Panc1 (cell line): ENCODE data around the gene KCTD14.

ENCODE experiments used
- CTCF ChIP-seq: fragments of 450-650 bp; IDR thresholded peaks from 2 replicates; pipeline ENCODE4 v1.5.1; 2017; ENCODE audit warnings: mild to moderate bottlenecking
- POLR2AphosphoS5 ChIP-seq: IDR thresholded peaks from 2 replicates; pipeline ENCODE4 v1.6.1; 2012; ENCODE audit warnings: mild to moderate bottlenecking, low read depth, low read length, moderate library complexity
- REST ChIP-seq, 2 experiments: IDR thresholded peaks; 2 replicates each; pipeline ENCODE4 v1.6.1; 2011 to 2012; ENCODE audit warnings: low read depth in 2 of 2, control low read depth in 1 of 2, low read length in 1 of 2, mild to moderate bottlenecking in 1 of 2, moderate library complexity in 1 of 2; ENCODE audit not compliant: insufficient read depth in 1 of 2
- SIN3A ChIP-seq: IDR thresholded peaks from 2 replicates; pipeline ENCODE4 v1.6.1; 2012; ENCODE audit warnings: low read depth, mild to moderate bottlenecking, low read length, moderate library complexity, borderline replicate concordance; ENCODE audit not compliant: insufficient read depth

- TF ChIP-seq CTCF (no peak), SIN3A (no peak), POLR2AphosphoS5 (no peak), REST (IDR thresholded peaks at IDR 0.05; ENCODE audit: insufficient read depth in 1 of 2, low read depth in 2 of 2, low read length in 1 of 2) (no peak)
Observed at GRCh38 chr11:78065203-78065602, 42.1 kb upstream of the KCTD14 start.
